ENCODE data around the gene FARSB.

The FARSB gene

DNA sequence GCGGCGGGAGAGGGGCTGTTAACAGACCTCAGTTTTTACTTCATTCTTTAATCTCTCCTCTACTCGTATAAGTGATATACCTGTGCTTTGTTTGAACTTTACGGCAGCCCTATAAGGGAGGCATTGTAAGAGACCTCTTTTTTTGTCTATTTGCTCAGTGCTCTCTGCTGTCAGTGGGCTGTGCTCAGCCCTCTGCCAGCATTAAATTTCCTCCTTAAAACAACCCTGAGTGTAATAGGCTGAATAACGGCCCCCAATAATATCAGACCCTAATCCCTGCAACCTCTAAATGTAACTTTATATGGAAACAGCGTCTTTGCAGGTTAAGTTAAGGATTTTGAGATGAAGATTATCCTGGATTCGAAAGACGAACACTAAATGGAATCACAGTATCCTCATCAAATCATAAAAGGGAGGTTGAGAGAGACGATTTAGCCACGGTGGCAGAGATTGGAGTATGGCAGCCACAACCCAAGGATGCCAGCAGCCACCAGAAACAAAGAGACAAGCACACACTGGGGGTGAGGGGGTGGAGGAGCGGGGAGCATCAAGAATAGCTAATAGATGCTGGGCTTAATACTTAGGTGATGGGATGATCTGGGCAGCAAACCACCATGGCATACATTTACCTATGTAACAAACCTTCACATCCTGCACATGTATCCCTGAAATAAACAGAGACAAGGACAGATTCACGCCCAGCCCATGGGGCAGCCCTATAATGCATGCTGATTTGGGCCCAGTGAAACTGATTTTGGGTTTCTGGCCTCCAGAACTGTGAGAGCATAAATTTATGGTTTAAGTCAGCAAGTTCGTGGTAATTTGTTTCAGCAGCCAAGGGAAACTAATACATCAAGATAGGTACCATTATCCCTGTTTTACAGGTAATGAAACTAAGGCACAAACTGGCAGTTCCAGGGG is 894 bp upstream of the FARSB start:
- DNase-seq: no peak

DNA sequence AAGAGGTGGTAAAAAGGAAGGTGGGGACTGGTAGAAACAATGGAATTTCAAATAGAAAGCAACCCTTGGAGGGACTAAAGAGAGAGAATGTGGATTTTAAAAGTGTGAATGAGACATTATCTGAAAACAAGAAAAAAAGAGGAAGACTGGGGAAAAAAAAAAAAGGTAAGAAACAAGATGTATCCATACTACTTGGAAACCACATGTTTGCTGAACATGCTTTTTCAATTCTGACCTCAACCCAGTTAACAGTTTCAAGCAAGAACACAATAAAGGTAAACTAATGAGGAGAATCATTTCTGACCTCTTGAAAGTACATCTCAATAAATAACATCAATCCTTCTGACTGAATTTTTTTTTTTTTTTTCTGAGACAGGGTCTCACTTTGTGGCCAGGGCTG is 2.6 kb downstream of the FARSB start:
- DNase-seq: no peak

DNA sequence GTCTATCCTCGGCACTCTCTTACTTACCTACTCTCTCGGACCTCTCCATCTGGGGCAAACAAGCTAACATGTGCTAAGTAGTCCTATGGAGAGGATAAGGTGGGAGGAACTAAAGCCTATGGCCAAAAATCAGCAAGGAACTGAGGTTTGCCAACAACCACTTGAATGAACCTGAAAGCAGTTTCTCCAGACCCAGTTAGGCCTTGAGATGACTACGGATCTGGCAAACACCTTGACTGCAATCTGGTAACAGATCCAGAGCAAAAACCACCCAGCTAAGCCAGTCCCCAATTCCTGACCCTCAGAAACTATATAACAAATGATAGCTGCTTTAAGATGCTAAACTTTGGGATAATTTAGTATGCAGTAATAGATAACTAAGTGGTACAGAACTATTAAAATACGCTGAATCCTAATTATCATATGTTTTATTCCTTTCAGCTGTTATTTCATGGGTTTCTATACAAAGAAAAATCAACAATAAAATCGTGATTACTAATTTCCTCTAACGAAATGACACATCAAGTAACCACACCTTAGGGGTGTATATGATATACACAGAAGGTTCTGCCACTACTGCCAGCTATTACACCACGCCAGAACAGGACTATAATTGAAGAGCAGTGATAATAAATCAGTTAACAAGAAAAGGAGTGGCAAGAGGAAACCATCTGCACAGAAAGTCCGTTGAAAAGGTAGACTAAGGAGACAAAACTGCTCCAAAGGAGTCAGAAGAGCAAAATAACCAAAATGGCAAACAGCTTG is 3.2 kb downstream of the FARSB start:
- DNase-seq: no peak

DNA sequence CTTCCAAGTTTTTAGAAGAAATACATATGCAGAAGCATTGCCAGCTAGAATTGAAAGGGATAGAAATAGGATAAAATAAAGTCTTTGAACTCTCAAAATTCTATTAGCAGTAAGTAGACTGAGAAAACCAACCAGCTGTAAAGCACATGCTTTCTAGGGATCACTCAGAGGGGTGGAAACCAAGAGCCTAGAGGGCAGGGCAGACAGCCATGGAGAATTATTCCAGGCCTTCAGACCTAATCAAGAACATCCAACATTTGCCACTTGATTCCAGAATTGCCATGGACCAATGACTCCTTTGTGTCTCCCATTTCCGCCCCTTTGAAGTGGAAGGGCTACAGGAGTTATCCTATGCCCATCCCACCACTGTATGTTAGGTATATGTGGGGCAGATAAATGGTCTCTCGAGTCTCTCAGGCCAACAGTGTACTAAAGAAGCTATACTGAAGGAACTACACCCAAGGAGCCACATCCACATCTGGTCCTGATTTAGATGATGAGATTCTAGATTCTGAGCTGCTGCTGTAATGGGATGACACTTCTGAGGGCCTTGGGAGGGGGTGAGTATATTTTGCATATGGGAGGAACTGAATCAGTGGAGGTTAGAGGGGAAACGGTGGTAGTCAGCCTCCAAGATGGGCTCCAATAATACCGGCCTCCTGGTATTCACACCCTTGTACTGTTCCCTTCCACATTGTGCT is 4.0 kb downstream of the FARSB start:
- no peak for DNase-seq

DNA sequence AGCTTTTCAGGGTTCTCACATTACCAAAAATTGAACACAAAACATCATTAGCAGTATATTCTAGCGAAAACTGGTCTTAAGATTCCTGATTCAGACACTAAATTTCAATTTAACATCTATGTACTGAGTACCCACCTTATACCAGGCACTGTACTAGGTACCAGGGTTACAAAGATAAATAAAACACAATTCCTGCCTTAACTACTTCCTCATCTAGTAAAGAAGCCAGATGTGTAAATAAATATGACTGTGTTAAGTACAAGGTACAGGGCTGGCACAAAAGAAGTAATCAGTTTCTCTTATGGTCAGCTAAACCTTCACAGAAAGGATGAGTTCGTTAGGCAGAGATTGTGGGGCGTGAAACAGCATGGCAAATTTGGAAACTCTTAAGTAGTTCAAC is 6.1 kb downstream of the FARSB start:
- no peak for DNase-seq

DNA sequence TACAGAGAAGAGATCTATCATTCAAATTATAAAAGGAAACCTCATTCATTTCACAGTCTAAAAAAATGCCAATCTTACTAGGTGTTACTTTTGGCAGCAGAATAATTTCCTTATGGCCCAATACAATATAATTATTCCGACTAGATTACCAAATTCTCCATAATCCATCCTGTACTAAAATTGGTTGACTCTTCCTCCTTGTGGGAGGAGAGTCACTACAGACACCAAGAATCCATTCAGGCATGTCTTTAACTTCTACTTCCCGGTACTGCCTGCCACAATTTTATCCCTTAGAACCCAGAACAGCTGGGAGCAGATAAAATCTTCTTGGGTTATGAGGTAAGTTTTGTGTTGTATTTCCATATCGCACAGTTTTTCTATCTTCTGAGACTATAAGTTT is 9.9 kb downstream of the FARSB start:
- no peak for DNase-seq

DNA sequence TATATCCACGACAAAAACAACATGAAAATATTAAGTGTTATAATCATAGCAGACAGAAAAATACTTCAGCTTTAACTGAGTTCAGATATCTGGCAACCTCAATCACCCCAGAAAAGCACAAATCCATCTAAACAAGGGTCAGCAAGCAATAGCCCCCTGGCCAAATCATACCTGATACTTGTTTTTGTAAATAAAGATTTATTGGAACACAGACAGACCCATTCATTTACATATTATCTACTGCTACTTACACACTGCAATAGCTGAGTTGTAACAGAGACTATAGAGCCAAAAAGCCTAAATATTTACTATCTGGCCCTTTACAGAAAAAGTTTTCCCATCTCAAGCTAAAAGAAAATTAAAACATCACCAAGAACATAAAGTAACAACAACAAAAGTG is 12.8 kb downstream of the FARSB start:
- no peak for DNase-seq

DNA sequence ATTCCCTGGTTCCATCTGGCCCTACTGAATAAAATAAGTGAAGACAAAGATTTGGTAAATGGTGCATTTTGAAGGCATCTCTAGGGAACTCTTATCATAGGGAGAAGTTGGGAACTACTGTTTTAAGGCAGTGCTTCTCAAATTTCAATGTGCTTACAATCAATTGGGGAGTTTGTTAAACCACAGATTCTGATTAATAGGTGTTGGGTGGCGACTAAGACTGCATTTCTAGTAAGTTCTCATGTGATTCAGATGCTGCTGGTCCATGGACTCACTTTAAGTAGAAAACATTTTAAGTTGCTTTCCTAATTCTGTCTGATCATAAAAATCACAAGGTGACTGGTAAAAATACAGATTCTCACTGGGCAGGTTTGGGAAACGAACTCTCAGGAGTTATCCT is 14.6 kb downstream of the FARSB start:
- no peak for DNase-seq

DNA sequence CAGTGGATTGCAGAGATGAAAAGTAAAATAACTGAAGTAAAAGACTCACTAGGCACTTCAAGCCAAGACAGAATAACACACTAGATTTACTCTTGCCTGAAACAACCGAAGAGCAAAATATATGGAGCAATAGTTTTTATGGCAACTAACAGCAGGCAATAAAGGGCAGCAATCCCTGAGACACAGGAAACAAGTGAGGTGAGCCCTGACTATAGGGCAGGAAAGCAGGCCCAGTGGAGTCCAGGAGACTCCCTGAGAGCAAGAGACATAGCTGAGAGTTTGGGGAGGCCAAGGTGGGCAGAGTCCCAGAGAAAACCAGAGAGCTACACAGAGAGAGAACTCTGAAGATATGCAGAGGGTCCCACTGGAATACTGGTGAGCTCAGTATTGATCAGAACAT is 18.8 kb downstream of the FARSB start:
- no peak for DNase-seq

DNA sequence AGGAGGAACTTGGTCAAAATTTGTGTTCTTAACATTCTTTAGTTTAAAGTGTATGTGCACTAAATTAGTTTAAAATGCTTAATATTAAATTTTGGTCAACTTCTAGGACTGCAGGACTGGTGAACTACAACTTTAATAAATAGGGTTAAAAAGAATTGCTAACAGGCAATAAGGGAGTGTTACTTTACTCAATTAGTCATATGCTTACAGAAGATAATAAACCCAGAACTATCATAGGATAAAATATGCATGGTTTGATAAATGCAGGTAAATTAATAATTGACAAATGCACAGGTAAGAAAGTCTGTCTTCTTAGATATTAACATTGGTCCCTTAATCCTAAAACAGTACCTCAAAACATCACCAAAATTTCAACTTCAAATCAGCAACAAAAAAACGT is 20.6 kb downstream of the FARSB start:
- no peak for DNase-seq

DNA sequence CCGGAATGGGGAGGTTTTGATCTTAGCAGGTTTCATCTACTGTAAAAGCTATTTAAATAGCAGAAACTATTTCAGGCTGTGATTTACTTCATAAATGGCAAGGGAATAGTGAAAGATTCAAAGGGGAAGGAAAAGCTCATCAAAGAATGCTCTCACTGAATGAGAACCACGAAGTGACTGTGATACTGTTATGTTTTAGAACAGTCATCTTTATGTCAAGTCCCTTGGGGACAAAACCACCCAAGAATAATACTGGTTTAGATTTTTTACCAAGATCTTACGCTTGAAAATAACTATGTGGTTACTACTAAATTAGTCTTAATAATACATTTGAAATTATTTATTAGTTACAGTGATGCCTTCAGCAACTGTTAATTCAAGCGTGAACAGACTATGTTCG is 28.1 kb downstream of the FARSB start:
- DNase-seq: no peak

DNA sequence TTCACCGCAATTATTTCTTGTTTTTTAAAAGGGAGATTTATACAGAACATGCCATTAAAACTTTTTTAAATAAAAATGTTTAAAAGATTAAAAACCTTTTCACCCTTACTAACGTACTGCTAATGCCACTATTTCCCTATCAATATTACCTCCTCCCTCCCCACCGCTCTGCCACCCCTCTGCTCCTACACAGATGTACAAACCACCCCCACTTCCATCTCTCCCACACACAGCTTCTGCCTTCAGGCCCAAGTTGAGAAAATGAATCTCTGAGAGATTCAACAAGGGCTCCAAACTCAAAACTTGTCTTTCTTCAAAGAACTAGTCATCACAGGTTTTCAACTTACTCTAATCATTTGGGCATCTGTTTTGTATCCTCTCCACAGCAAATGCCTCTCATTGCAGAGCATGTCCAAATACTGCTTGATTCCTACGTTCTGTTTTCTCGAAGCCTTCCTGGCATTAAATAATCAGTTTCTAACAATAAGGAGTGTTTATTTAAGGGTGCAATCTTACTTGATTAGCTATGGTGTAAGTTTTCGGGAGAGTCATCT is 32.1 kb downstream of the FARSB start:
- no peak for DNase-seq

DNA sequence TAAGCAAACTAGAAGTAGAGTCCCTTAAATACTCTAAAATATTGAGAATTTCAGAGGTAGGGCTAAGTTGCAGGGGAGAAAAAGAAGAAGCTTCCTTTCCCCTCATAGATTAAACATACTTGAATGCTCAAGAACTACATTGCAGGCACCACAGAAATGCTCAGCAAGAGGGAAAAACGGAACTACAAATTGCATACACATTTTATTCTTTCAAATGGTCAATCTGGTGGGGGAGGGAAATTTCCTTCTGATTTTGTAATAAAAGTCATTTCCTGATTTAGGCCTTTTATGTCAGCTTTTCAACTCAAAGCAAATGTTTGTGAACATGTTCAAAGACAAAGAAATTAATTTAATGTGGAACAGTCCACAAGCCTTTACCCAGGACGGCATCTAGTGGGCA is 33.0 kb downstream of the FARSB start:
- DNase-seq: no peak

DNA sequence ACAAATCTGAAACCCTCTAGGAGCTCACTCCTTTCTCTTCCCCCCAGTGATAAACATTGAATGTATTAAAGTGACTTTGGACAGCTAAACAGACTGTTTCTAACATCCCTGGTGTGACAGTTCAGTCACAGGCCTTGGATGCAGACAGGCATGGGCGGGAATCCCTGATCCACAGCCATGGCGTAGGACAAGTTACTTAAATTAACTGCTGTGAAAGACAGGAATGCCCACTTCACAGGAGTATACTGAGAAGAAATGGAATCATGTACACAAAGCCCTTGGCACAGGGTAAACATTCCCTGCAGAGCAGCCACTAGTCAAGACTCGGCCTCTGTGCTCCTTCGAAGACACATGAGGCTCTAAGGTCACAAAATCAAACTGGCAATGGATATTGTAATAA is 34.0 kb downstream of the FARSB start:
- no peak for DNase-seq

DNA sequence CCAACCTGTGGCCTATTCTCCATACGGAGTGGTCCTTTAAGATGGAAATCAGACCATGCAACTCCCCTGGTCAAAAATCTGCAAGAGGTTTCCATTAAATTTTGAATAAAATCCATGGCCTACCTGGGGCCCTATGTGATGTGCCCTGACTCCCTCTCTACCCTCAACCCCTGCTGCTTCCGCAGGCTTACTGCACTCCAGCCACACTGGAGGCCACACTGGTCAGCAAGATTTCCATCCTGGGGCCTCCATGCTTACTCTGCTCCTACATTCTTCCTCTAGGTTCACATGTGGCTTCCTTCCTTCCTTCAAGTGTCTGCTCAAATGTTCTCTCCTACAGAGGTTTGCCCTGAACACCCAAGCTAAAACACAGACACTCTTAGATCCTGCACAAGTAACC is 40.6 kb downstream of the FARSB start:
- no peak for DNase-seq

DNA sequence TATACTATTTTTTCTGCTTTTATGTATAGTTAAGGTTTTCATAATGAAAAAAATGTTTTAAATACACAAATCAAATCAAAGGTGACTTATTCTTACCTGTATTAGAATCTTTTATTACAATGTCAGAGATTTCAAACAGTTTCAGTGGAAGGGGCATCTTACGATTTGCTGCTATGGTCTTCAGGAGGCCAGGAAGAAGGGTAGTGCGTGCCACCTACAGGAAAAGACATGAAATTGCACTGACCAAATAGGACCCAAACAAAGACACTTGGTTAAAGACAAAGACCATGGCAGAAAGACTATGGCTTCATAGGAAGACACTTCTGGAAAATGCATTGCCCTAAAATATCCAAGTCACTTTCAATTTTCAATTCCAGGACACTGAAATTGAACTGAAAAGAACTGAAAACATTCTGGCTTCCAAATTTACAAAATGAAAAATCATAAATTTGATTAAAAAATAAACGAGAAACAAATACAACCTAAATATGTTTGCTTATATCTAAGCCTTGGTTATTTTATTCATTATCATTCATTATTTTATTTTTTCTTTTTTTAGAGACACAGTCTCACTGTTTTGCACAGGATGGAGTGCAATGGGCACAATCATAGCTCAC is 42.1 kb downstream of the FARSB start:
- no peak for DNase-seq

DNA sequence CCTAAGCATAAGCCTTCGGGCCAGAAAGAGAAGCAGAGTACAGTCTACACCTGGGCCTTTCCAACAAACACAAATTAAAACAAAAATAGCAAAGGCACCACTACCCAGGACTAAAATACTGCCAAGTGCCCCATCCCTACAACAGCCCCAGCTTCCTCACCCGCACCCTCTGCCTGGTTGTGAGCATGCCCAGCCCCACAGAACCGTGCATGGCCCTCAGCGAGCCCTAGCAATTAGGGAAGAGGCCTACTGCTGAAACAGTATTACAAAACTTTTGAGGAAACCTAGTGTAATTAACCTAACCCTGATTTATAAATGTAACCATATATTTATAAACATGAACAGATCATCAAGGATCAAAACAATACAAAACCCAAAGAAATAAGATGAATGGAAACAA is 44.2 kb downstream of the FARSB start:
- no peak for DNase-seq

DNA sequence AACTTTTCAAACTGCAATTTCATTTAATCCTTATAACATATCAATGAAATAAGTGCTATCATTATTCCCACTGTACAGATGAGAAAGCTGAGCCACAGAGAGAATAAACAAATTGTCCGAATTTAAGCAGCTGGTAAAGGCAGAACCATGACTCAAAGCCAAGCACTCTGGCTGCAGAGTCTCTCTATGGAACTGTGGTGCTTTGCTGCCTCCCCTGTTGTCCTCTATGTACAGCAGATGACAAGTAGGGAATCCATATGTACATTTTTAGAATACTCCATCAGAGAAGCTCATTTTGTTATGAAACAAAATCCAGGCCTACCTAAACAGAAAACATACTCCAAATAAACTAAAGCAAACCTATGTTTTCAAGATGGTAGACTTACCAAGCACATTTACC is 45.1 kb downstream of the FARSB start:
- no peak for DNase-seq

DNA sequence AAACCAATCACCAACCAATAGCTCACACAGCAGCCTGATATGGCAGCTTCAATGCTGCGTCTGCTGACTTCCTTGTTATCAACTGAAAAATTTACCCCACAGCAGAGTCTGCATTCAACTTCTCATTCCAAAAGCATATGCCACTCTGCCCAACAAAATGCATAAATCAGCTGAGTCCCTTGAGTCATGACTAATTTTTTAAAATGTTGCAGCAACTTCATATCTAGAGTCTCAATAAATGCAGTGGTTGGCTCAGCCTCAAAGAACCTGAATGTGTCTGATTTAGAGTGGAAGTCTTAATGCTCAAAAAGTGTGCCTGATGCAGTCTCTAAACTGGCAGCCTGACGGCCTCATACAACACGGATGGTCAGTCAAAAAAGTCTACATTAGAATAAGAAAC is 46.5 kb downstream of the FARSB start:
- no peak for DNase-seq

DNA sequence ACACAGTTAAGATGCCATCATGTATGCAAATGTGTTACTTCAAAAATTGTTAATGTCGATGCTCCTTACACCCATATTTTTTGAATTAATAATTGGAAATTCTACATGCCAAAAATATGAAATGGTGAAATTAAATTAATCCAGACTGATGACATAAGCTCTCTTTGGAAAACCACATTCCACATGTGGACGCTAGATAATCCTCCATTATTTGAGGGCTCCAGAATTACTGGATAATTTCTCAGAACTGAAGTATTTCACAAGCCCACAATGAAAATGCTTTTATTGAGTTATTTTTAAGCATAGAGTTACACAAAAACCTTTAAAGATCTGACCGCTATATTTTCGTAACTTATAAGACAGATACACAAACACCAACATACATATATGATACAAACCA is 47.8 kb downstream of the FARSB start:
- DNase-seq: no peak

DNA sequence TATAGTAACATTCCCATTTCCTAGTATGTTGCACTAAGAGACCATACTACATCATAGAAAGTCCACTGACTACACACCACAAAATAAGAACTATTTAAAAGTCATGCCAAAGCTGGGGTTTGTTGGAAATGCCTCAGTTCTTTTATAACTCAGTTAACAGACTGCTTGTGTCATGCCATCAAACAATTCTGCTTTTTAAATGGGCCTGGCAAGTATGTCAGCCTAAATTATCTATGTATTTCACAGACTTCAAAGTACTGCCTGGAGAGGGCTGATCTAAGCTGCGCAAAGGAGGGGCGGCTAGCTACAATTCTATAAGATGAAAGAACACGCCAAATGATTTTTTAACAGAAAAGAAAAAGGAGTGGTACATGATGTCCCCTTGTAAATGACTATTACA is 49.6 kb downstream of the FARSB start:
- no peak for DNase-seq

DNA sequence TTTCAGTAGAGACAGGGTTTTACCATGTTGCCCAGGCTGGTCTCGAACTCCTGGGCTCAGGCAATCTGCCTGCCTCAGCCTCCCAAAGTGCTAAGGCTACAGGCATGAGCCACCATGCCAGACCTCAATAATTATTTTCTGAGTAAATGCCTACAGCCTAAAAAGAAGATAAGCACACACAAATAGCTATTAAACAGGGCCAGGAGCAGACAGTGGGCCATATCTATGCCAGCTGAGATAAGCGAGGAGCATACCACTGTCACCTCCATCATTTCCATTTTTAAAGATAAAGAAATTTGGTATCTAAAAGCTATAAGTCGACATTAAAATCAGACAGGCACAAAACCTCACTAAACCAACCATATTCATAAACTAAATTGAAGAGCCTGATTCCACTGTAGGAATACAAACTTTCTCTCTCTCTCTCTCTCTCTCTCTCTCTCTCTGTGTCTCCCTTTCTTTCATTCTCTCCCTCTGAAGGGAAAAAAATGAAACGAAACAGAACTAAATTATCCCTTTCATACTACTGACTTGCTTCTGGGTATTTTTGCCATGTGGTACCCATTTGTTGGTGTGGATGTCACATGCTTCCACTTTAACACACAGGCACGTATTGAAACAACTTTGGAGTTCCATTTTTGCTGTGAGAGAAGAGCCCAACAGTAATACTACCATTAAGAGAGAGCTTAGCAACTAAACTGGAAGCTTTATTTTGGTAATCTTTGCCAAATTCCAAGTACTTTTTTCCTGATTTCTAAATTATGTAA is 51.0 kb downstream of the FARSB start:
- no peak for DNase-seq

Measured in stimulated activated CD4-positive, alpha-beta T cell treated with anti-CD3 and anti-CD28 coated beads, Interleukin-4, amount 100 ng/mL, for 1 hour (primary cell).